NCI-H2196 treated with DMSO at 0.1 percent for 48 hours (cell line): Measurements from ENCODE around the gene SOCS7.

Experiments
- DNase-seq: peaks from one replicate; lab custom pipeline; 2025; ENCODE audit not compliant: unreplicated experiment; lab: John Stamatoyannopoulos, UW

The SOCS7 gene

GRCh38 chr17:38336838-38337237, 14.8 kb upstream of the SOCS7 start:
- no peak for DNase-seq

- no peak for DNase-seq
Observed at GRCh38 chr17:38338053-38338452, 13.6 kb upstream of the SOCS7 start.

GRCh38 chr17:38338535-38338934, 13.1 kb upstream of the SOCS7 start:
- no peak for DNase-seq

- no peak for DNase-seq
Observed at GRCh38 chr17:38339891-38340290, 11.8 kb upstream of the SOCS7 start.

DNA sequence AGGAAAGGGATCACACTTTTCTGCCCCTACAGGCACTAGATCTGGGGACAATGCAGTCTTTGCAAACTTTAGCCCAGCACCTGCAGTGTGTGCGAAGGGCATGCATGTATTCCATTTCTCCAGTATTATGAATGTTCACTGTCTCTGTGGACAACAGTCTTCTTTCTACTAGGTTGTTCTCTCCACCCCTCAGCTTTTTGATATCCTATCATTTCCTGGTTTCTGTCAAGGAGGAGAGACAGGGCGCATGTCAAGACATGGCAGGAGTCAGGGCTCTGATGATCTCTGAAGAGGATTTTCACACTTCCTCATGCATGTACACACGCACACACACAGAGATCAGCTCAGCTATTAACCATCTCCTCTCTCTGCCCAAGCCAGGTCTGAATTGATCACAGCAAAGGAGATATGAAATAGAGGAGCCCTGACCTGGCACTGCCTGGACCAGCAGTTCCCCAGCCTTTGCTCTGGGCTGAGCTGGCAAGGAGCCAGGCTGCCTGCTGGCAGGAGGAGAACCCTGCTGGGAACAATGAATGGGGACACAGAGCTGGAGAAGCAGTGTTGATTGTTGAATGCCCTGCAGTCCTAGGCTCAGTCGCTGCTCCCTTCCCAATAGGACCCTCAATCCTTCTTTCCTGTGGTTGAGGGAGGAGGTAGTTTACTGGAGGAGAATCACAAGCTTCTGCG, 10.5 kb upstream of the SOCS7 start:
- peak; percentile 32 for DNase-seq

GRCh38 chr17:38342886-38343607, 8.6 kb upstream of the SOCS7 start:
- no peak for DNase-seq

DNA sequence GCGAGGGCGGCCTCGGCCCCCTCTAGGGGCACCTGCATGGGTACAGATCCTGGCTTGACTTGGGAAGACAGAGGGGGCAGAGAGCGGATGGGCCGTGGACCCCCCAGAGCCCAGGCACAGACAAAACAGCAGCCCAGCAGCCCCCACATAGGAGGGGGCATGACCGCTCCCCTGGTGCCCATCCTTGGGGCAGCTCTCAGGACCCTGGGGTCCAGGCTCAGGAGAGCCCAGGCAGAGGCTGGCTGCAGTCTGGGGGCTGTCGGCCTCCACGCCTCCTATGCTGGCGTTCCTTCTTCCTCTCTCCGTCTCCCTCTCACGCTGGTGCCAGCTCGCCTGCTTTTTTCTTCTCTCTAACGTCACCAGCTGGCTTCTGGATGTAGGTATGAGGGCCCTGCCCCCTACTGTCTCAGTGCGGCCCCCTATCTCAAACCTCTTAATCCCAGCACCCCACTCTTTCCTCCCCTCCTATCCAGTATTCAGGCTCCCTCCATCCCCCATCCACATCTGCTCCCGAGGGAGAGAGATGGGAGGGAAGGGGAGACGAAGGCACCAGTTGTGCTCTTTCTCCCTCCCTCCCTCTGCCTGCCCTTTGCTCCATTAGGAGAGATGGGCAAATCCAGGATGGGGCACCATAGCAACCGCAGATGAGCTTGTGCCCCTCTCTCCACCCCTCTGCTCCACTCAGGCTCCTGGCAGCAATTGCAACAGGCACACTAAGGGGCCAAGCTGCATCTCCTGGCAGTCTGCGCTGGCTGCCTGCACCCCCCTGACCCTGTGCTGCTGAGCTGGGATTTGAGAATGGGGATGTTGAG, 7.8 kb upstream of the SOCS7 start, which contains the start of gene GPR179:
Gene GPR179 (minus strand): TSS at position 349 of the 812 bp plus-strand sequence. CDS start 167 bp downstream, at position 182.
- DNase-seq: no peak

- no peak for DNase-seq
Observed at GRCh38 chr17:38344420-38344745, 7.3 kb upstream of the SOCS7 start.

DNA sequence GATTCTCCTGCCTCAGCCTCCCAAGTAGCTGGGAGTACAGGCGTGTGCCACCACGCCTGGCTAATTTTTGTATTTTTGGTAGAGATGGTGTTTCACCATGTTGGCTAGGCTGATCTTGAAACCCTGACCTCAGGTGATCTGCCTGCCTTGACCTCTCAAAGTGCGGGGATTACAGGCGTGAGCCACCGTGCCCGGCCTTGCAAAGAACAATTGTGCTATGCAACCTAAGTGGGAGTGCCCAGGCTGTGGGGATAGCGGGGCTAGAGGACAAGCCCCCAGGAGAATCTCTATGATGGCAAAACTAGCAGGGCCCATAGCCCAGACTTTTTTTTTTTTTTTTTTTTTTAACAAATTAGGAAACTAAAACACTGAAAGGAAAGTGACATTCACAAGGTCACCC, 5.9 kb upstream of the SOCS7 start:
- no peak for DNase-seq

DNA sequence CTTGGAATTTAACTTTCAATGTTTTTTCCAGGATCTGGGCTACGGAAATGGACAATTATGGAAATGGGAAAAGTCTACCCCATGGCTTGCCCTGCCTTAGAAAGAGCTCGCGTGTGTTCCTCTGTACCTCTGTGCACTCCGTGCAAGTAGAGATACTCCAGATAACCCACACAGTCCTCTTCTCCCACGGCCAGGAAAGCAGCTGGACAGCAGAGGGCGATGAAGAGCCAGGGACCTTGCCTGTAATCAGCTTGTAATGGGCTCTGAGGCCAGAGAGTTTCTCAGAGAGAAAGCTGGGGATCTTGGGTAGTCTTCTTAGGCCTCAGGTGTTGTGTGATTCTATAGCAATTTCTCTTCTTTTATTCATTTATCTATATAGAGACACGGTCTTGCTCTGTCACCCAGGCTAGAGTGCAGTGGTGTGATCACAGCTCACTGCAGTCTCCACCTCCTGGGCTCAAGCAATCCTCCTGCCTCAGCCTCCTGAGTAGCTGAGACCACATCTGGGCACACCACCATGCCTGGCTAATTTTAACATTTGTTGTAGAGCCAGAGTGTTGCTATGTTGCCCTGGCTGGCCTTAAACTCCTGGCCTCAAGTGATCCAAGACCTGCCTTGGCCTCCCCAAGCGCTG, 2.4 kb upstream of the SOCS7 start:
- DNase-seq: peak; percentile 45

DNA sequence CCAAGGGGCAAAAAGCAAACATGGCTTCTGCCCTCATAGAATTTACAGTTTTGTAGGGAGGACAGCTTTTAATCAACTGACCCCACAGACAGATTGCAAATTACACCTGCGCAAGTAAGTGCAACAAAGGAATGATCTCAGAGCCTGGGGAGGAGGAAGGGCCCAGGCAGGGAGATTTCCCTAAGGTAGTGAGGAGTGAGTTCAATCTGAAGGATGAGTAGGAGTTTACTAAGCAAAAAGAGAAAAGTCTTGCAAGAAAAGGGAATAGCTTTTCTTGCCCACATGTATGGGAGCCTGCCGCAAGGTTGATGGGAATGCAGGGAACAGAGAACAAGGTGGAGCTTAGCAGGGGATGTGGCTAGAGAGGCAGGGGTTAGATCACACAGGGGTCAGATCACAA, 1.6 kb upstream of the SOCS7 start:
- DNase-seq: no peak

- no peak for DNase-seq
Observed at GRCh38 chr17:38352245-38353085, 821 bp downstream of the SOCS7 start.

DNA sequence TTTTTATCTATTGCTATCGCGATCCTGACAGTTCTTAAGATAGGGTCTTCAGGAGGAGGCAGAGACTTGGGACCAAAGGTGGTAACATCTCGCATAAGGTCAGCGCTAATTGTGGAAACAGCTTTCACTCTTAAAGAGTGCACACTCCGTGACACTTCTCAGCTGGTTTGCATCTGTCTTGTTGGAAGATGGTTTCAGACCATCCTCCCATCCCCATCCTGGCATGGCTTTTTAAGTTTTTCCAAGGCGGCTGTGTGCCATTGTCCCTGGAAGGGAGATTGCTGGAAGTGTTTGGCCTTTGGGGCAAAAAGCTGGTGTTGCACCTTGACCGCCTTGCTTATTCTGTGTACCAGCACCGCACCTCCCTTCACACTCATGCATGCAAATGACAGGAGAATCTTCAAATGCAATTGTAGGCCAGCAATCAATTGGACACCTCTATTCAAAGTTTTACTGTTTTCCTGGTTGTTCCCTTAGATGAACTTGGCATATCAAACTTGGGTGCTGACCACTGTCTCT, 1.5 kb downstream of the SOCS7 start:
- no peak for DNase-seq

DNA sequence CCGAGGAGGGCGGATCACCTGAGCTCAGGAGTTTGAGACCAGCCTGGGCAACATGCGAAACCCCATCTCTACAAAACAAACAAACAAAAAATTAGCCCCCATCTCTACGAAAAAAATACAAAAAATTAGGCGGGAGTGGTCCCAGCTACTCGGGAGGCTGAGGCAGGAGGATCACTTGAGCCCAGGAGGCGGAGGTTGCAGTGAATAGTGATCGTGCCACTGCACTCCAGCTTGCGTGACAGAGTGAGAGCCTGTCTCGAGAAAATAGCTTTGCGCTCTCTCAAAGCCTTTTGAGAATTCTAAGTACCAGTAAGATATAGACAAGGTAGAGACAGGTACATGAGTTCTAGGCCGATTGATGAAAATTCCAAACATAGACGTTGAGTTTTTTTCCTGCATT, 2.0 kb downstream of the SOCS7 start:
- no peak for DNase-seq

DNA sequence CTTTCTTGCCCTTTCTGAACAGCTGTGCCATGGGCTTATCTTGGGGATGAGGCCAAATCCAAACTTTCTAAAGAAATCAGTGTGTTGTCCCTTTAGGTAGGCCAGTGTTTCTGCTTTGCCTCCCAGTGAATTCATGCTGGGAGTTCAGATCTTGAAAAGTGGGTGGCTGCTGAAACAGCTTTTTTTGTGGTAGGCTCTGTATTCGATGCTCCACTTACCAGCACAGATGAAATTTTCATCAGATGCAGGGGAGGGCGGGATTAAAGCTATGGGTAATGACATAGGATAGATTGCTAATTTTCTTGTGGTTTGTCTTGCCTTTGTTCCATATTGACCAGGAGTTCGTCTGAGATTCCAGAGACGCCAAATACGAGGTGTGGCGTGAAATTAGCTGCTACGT, 2.8 kb downstream of the SOCS7 start:
- no peak for DNase-seq

GRCh38 chr17:38355251-38355650, 3.6 kb downstream of the SOCS7 start:
- DNase-seq: no peak

DNA sequence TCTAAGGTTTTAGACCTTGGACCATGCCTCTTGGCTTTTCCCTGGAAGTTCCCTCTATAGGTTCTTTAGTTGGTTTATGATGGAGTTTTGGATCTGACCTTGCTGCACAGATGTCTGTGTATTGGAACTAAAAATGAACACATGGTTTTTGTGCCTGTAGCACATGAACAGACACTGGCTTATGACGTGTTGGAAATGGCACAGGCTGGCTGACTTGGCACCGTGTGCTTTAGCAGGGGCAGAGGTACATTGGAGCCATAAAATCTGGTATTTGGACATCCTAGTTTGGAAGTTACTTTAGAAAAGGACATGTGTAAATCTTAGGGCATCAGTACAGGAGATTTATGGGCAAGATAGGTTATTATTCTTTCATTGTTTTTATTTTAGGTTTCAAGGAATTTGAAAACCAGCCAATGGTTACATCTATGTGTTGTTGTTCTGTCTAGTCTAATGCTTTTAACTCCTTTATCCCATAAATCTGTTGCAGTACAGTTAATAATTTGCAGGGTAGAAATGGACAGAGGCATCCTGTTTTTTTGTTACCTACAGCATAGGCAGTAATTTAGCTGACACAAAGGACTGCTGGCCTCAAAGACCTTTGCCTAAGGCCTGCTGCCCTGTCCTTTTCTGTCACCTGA, 6.0 kb downstream of the SOCS7 start:
- DNase-seq: no peak

DNA sequence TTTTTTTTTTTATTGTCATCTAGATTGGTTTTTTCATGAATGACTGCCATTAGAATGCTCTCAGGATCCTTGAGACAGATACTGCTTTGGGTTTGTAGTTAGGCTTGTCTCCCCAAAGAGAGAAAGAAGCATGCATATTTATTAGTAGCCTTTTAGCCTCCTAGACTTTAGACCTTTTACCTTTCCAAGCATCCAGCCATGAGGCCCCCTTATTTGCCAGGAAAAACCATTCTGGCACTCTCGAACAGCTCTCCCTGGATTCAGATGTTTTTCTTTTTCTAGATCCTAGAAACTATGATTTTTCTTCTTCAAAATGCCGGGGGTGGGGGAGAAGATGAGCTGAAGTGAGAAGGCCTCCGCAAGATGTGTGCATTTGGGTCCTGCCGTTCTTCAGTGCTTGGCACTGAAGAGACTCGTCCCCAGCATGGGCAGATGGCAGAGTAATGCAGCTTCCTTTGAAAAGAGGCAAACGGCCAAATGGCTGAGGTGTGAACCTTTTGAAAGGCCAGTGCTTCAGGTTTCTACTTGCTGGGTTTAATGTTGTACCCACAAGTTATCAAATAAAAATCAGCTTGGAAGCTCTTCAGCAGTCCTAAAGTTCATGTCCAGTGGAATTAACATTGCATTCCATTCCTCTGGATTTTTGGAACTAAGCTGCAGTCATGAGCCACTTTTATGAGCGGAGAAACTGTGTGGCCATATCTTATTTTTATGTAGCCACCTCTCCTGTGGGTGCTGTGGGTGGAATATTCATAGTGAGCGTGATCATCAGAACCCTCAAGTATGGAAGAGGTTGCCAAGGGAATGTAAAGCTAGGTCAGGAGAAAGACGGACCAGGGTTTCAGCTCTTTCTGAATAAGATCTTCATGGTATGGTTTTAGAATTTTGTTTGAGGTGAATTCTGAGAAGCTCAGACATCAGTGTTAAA, 7.2 kb downstream of the SOCS7 start:
- DNase-seq: no peak
